DOHH2 (cell line): Measurements from ENCODE around the gene PNPLA4.

ENCODE experiments used
- H3F3A ChIP-seq: fragments of 200-600 bp; sonication (generic), shearing (Covaris generic); 2 replicates; pipeline ENCODE4 v1.6.0; 2016; ENCODE audit warnings: antibody characterized with exemption, mild to moderate bottlenecking; ENCODE audit not compliant: control insufficient read depth, insufficient read depth
- H3K27ac ChIP-seq: fragments of 200-600 bp; sonication (generic); 2 replicates; pipeline ENCODE4 v1.5.1; 2014; ENCODE audit warnings: low read depth, mild to moderate bottlenecking, low read length, moderate library complexity
- H3K27me3 ChIP-seq: fragments of 200-600 bp; sonication (generic); 2 replicates; pipeline ENCODE4 v1.6.1; 2014; ENCODE audit warnings: mild to moderate bottlenecking, low read length, mixed read lengths; ENCODE audit not compliant: control insufficient read depth
- H3K36me3 ChIP-seq: fragments of 200-600 bp; sonication (generic); 2 replicates; pipeline ENCODE4 v1.6.1; 2014; ENCODE audit warnings: mild to moderate bottlenecking, low read length, moderate library complexity, mixed read lengths; ENCODE audit not compliant: control insufficient read depth
- H3K4me1 ChIP-seq: fragments of 200-600 bp; sonication (generic); 2 replicates; pipeline ENCODE4 v1.6.1; 2014; ENCODE audit warnings: mild to moderate bottlenecking, low read length, mixed read lengths; ENCODE audit not compliant: control insufficient read depth
- H3K4me2 ChIP-seq: fragments of 200-600 bp; sonication (generic); 2 replicates; pipeline ENCODE4 v1.6.0; 2014; ENCODE audit warnings: mild to moderate bottlenecking, low read length, moderate library complexity
- H3K4me3 ChIP-seq: fragments of 200-600 bp; sonication (generic); 2 replicates; pipeline ENCODE4 v1.5.1; 2014; ENCODE audit warnings: mild to moderate bottlenecking, low read length, mixed read lengths
- H3K79me2 ChIP-seq: fragments of 200-600 bp; sonication (generic); 2 replicates; pipeline ENCODE4 v1.6.1; 2014; ENCODE audit warnings: mild to moderate bottlenecking, low read length, mixed read lengths; ENCODE audit not compliant: control insufficient read depth
- H3K9me2 ChIP-seq: fragments of 200-600 bp; sonication (generic); replicated peaks from 2 replicates; pipeline ENCODE4 v1.6.1; 2014; ENCODE audit warnings: mild to moderate bottlenecking, low read length, mixed read lengths; ENCODE audit not compliant: control insufficient read depth
- H3K9me3 ChIP-seq: fragments of 200-600 bp; sonication (generic); 2 replicates; pipeline ENCODE4 v1.6.1; 2014; ENCODE audit warnings: antibody characterized with exemption, low read length, mixed read lengths; ENCODE audit not compliant: control insufficient read depth, insufficient read depth
- H4K20me1 ChIP-seq: fragments of 200-600 bp; sonication (generic); 2 replicates; pipeline ENCODE4 v1.6.0; 2014; ENCODE audit warnings: low read depth, mild to moderate bottlenecking, antibody characterized with exemption, low read length, moderate library complexity; ENCODE audit not compliant: control insufficient read depth, insufficient read depth
- EZH2phosphoT487 ChIP-seq: fragments of 200-600 bp; sonication (generic); IDR thresholded peaks from 2 replicates; pipeline ENCODE4 v1.6.1; 2017; ENCODE audit warnings: borderline replicate concordance, mild to moderate bottlenecking, antibody characterized with exemption, low read length, moderate library complexity, mixed read lengths
- TF ChIP-seq, protein P1 (sequence below): fragments of 200-600 bp; sonication (generic); IDR thresholded peaks from one replicate; pipeline ENCODE4 v1.5.1; 2014; ENCODE audit warnings: antibody characterized with exemption, mild to moderate bottlenecking, low read depth, low read length; ENCODE audit not compliant: poor library complexity, severe bottlenecking

Gene PNPLA4

DNA sequence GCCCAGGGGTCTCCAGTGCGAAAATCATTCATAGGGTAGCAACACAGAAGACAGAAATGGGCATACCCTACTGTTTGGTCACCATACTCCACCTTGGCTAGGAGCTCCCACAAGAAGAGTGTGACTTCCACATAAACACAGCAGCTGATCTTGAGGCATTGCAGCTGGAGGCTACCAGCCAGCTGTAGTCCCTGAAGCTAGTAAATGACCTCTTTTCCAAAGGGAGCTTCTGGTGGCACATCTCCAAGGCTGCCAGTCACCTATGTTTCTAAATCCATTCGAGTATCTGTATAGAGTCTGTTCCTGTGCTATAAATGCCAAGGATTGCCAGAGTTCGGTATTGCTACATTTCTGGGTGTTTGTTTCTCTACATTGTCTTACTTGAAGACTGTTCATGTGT, 21.3 kb upstream of the PNPLA4 start:
- Histone ChIP-seq H3K27ac (no peak overlapping the region), H4K20me1 (no peaks in the 10 kb centered on the region), H3K27me3 (no peaks in the 10 kb centered on the region), H3K4me3 (no peak overlapping the region), H3K4me2 (no peak overlapping the region), H3K79me2 (no peaks in the 10 kb centered on the region), H3K9me2 (no peaks in the 10 kb centered on the region), H3K4me1 (no peaks in the 10 kb centered on the region), H3K36me3 (no peaks in the 10 kb centered on the region), H3F3A (no peaks in the 10 kb centered on the region), H3K9me3 (no peaks in the 10 kb centered on the region)
- TF ChIP-seq, protein P1, sequence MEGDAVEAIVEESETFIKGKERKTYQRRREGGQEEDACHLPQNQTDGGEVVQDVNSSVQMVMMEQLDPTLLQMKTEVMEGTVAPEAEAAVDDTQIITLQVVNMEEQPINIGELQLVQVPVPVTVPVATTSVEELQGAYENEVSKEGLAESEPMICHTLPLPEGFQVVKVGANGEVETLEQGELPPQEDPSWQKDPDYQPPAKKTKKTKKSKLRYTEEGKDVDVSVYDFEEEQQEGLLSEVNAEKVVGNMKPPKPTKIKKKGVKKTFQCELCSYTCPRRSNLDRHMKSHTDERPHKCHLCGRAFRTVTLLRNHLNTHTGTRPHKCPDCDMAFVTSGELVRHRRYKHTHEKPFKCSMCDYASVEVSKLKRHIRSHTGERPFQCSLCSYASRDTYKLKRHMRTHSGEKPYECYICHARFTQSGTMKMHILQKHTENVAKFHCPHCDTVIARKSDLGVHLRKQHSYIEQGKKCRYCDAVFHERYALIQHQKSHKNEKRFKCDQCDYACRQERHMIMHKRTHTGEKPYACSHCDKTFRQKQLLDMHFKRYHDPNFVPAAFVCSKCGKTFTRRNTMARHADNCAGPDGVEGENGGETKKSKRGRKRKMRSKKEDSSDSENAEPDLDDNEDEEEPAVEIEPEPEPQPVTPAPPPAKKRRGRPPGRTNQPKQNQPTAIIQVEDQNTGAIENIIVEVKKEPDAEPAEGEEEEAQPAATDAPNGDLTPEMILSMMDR, result no peak
- no peak for TF ChIP-seq EZH2phosphoT487

DNA sequence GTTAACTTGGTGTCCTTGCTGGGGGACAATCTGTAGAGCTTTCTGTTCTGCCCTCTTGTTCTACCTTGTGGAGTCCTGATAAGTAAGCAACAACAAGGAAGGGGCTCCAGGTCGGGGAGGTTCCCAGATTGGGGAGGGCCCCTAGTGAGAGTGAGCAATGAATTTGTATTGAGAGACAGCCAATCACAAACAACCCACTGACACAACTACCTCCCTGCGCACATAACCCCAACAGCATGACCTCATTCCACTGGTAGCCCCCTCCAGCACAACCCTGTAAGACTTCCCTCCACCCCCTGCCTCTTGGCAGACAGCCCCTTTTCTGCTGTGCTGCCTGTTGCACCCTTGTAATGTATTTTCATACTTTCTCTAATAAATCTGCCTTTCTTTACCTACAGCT, 19.7 kb upstream of the PNPLA4 start:
- H3F3A ChIP-seq, result no peaks in the 10 kb centered on the region
- no peaks in the 10 kb centered on the region for H3K9me2 ChIP-seq
- H3K27ac ChIP-seq, result no peak overlapping the region
- H3K36me3 ChIP-seq, result no peaks in the 10 kb centered on the region
- H3K4me1 ChIP-seq, result no peaks in the 10 kb centered on the region
- H3K27me3 ChIP-seq, result no peaks in the 10 kb centered on the region
- H3K4me3 ChIP-seq, result no peak overlapping the region
- no peaks in the 10 kb centered on the region for H4K20me1 ChIP-seq
- no peaks in the 10 kb centered on the region for H3K79me2 ChIP-seq
- no peak for TF ChIP-seq EZH2phosphoT487
- TF ChIP-seq, protein P1, result no peak
- H3K4me2 ChIP-seq, result no peak overlapping the region
- no peaks in the 10 kb centered on the region for H3K9me3 ChIP-seq

DNA sequence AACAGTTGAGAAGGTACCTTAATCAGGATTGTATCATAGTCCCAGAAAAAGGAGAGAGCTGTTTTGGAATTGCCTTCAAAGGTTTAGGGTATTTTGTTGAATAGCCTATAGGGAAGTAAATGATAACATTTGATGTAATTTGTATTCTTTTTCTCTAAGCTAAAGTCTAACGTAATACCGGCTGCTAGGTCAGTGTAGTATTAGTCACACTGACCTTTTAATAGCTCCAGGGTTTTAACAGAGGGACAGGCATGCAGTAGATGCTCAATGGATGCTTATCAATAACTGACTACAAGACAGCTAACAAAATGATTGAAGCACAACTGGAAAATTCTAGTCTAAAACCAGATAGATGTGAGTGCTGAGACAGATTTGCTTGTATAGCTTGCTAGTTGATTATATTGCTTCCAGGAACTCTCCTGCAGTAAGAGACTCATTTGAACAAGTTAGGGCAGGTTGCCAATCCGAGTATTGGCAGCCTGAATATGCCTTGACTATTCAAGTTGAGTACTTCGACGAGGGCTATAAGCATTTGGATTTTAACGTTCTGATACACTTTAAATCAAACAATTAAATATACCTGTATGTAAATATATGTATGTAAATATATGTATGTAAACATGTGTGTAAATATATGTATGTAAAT, 16.5 kb upstream of the PNPLA4 start:
- Histone ChIP-seq H4K20me1 (no peaks in the 10 kb centered on the region), H3K79me2 (no peaks in the 10 kb centered on the region), H3F3A (no peaks in the 10 kb centered on the region), H3K4me2 (no peak overlapping the region), H3K27me3 (no peaks in the 10 kb centered on the region), H3K27ac (no peak overlapping the region), H3K4me3 (no peak overlapping the region), H3K4me1 (no peaks in the 10 kb centered on the region), H3K9me3 (no peaks in the 10 kb centered on the region), H3K36me3 (no peaks in the 10 kb centered on the region), H3K9me2 (no peaks in the 10 kb centered on the region)
- TF ChIP-seq, protein P1, result no peak
- no peak for TF ChIP-seq EZH2phosphoT487
